SK-N-MC (cell line): ENCODE data around the gene LCMT1.

Experiments
- DNase-seq: peaks from one replicate; pipeline ENCODE4 v3.0.0-alpha.2; 2011; ENCODE audit warnings: low read depth, low spot score
- H3K27ac ChIP-seq: fragments of 200-600 bp; sonication (generic); 2 replicates; pipeline ENCODE4 v1.5.1; 2016; ENCODE audit warnings: mixed run types
- H3K36me3 ChIP-seq: fragments of 200-600 bp; sonication (generic); 2 replicates; pipeline ENCODE4 v1.6.1; 2017; ENCODE audit warnings: antibody characterized with exemption, low read length, mixed read lengths; ENCODE audit not compliant: insufficient read depth
- H3K4me3 ChIP-seq: fragments of 200-600 bp; sonication (generic); 2 replicates; pipeline ENCODE4 v1.5.1; 2016
- H3K9ac ChIP-seq: fragments of 200-600 bp; sonication (generic); 2 replicates; pipeline ENCODE4 v1.8.0; 2017; ENCODE audit warnings: mixed run types, mixed read lengths; ENCODE audit not compliant: insufficient read length
- H3K9me3 ChIP-seq: fragments of 200-600 bp; sonication (generic); 2 replicates; pipeline ENCODE4 v1.6.1; 2017; ENCODE audit warnings: low read depth, mild to moderate bottlenecking, antibody characterized with exemption, low read length, moderate library complexity, mixed read lengths
- EZH2 ChIP-seq: fragments of 200-600 bp; sonication (generic); IDR thresholded peaks from one replicate; pipeline ENCODE4 v1.6.1; 2017; ENCODE audit warnings: antibody characterized with exemption
- FOXP2 ChIP-seq: optimal IDR thresholded peaks from 2 replicates; pipeline ENCODE3; 2011; ENCODE audit warnings: mild to moderate bottlenecking, moderate library complexity; ENCODE audit not compliant: insufficient read depth; ENCODE audit errors: extremely low read length, control extremely low read depth
- POLR2AphosphoS5 ChIP-seq: IDR thresholded peaks from 2 replicates; pipeline ENCODE4 v1.6.1; 2012; ENCODE audit warnings: mild to moderate bottlenecking, low read depth, low read length, borderline replicate concordance

Gene LCMT1

GRCh38 chr16:25073854-25074253 is 37.7 kb upstream of the LCMT1 start:
- no peak overlapping the region for H3K4me3 ChIP-seq
- no peaks in the 10 kb centered on the region for H3K36me3 ChIP-seq
- H3K9me3 ChIP-seq: no peaks in the 10 kb centered on the region
- no peak overlapping the region for H3K9ac ChIP-seq
- no peak for DNase-seq
- no peak overlapping the region for H3K27ac ChIP-seq
- TF ChIP-seq POLR2AphosphoS5 (no peak), EZH2 (no peak), FOXP2 (no peak)

GRCh38 chr16:25078386-25078978 is 33.1 kb upstream of the LCMT1 start:
- DNase-seq: no peak
- TF ChIP-seq POLR2AphosphoS5 (no peak), EZH2 (no peak), FOXP2 (no peak)
- H3K4me3 ChIP-seq: no peak overlapping the region

GRCh38 chr16:25079637-25080378 is 31.7 kb upstream of the LCMT1 start:
- no peak for TF ChIP-seq POLR2AphosphoS5
- no peak for TF ChIP-seq EZH2
- TF ChIP-seq FOXP2: no peak
- no peaks in the 10 kb centered on the region for H3K9me3 ChIP-seq
- no peak overlapping the region for H3K4me3 ChIP-seq
- no peak for DNase-seq
- H3K36me3 ChIP-seq: no peaks in the 10 kb centered on the region
- H3K27ac ChIP-seq: no peak overlapping the region
- H3K9ac ChIP-seq: no peak overlapping the region

More at GRCh38 chr16:25078386-25078978, 33.1 kb upstream of the LCMT1 start:
- Histone ChIP-seq H3K9ac (no peak overlapping the region), H3K9me3 (no peaks in the 10 kb centered on the region), H3K36me3 (no peaks in the 10 kb centered on the region), H3K27ac (no peak overlapping the region)

GRCh38 chr16:25080420-25081131 is 31.0 kb upstream of the LCMT1 start:
- no peak for TF ChIP-seq FOXP2
- TF ChIP-seq EZH2: no peak
- TF ChIP-seq POLR2AphosphoS5: no peak

GRCh38 chr16:25081702-25082101 is 29.8 kb upstream of the LCMT1 start:
- Histone ChIP-seq H3K36me3 (no peaks in the 10 kb centered on the region), H3K9me3 (no peaks in the 10 kb centered on the region), H3K9ac (no peak overlapping the region), H3K4me3 (no peak overlapping the region), H3K27ac (no peak overlapping the region)
- TF ChIP-seq EZH2: no peak
- no peak for TF ChIP-seq POLR2AphosphoS5
- TF ChIP-seq FOXP2: no peak
- no peak for DNase-seq

More at GRCh38 chr16:25080420-25081131, 31.0 kb upstream of the LCMT1 start:
- DNase-seq: no peak
- Histone ChIP-seq H3K9me3 (no peaks in the 10 kb centered on the region), H3K4me3 (no peak overlapping the region), H3K27ac (no peak overlapping the region), H3K9ac (no peak overlapping the region), H3K36me3 (no peaks in the 10 kb centered on the region)

GRCh38 chr16:25083065-25083464 is 28.5 kb upstream of the LCMT1 start:
- H3K9ac ChIP-seq: no peak overlapping the region
- H3K9me3 ChIP-seq: no peaks in the 10 kb centered on the region
- H3K36me3 ChIP-seq: no peaks in the 10 kb centered on the region
- H3K4me3 ChIP-seq: no peak overlapping the region
- TF ChIP-seq EZH2 (no peak), FOXP2 (no peak), POLR2AphosphoS5 (no peak)
- no peak overlapping the region for H3K27ac ChIP-seq
- DNase-seq: no peak

- Histone ChIP-seq H3K36me3 (no peaks in the 10 kb centered on the region), H3K9me3 (no peaks in the 10 kb centered on the region), H3K27ac (no peak overlapping the region), H3K9ac (no peak overlapping the region), H3K4me3 (no peak overlapping the region)
- no peak for TF ChIP-seq FOXP2
- TF ChIP-seq POLR2AphosphoS5: no peak
- no peak for TF ChIP-seq EZH2
- DNase-seq: no peak
Observed at GRCh38 chr16:25083701-25084100, 27.8 kb upstream of the LCMT1 start.

- DNase-seq: no peak
- H3K27ac ChIP-seq: no peak overlapping the region
- TF ChIP-seq EZH2 (no peak), FOXP2 (no peak), POLR2AphosphoS5 (no peak)
Observed at GRCh38 chr16:25084797-25085196, 26.7 kb upstream of the LCMT1 start.

GRCh38 chr16:25087761-25088160 is 23.8 kb upstream of the LCMT1 start:
- TF ChIP-seq EZH2: no peak
- no peak for TF ChIP-seq FOXP2
- no peak for TF ChIP-seq POLR2AphosphoS5
- Histone ChIP-seq H3K36me3 (no peaks in the 10 kb centered on the region), H3K9ac (no peak overlapping the region), H3K9me3 (no peaks in the 10 kb centered on the region), H3K27ac (no peak overlapping the region), H3K4me3 (no peak overlapping the region)
- no peak for DNase-seq

More at GRCh38 chr16:25084797-25085196, 26.7 kb upstream of the LCMT1 start:
- H3K9me3 ChIP-seq: no peaks in the 10 kb centered on the region
- no peak overlapping the region for H3K9ac ChIP-seq
- H3K36me3 ChIP-seq: no peaks in the 10 kb centered on the region
- H3K4me3 ChIP-seq: no peak overlapping the region
